ENCODE data around the gene PDLIM3. TPM values are rescaled to one million over a fixed set of nuclear protein-coding genes. Genes with fewer than 3 reads are reported as not detected.

PDLIM3 gene
- total and polyA plus RNA-seq, 2 experiments from 2014 or later = 8.5 to 18.0 TPM

DNA sequence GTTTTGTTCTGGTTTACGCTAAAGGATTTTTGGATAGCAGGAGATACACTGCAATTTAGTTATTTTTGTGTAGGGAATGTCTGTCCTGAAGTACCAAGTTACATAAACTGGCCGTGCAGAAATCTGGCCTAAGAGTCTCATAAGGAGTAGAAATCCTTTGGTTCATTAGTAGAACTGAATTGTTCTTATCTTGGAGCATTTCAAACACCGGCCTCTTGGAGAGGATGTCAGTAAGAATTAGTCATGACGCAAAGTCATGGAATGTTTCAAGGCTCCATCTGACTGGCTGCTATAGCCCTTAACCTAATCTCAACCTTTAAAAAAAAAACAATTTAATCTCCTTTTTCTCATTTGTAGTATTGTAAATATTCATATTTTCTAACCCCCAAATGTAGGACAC, 15.2 kb downstream of the PDLIM3 start:
- no peaks in the 10 kb centered on the region for H3K36me3 ChIP-seq (ENCODE audit: insufficient read depth)
- H3K79me2 ChIP-seq (replicated peaks; ENCODE audit: insufficient read depth) = no peaks in the 10 kb centered on the region
- Mint-ChIP-seq H3K4me3 (no peak overlapping the region), H3K27me3 (ENCODE audit: insufficient read depth, low read depth, poor library complexity) (no peaks in the 10 kb centered on the region), H3K4me1 (no peaks in the 10 kb centered on the region), H3K9me3 (no peaks in the 10 kb centered on the region), H3K36me3 (ENCODE audit: low read depth) (no peaks in the 10 kb centered on the region), H3K27ac (no peak overlapping the region)
- no peak overlapping the region for H3K27ac ChIP-seq (ENCODE audit: low read depth)
- TF ChIP-seq POLR2AphosphoS5 (IDR thresholded peaks at IDR 0.05; ENCODE audit: low read depth) (no peak), ZNF114 (CRISPR knock-in tag; IDR thresholded peaks at IDR 0.05) (no peak), ZNF331 (CRISPR knock-in tag; IDR thresholded peaks at IDR 0.05; ENCODE audit: low read depth) (no peak), STAT1 (IDR thresholded peaks at IDR 0.05; ENCODE audit: unreplicated experiment) (no peak), CREB1 (CRISPR knock-in tag; IDR thresholded peaks at IDR 0.05; ENCODE audit: low read depth) (no peak), EZH2phosphoT487 (IDR thresholded peaks at IDR 0.05; ENCODE audit: unreplicated experiment) (no peak), EZH2 (IDR thresholded peaks at IDR 0.05; ENCODE audit: low read depth, unreplicated experiment) (no peak), NANOG (IDR thresholded peaks at IDR 0.05; ENCODE audit: borderline replicate concordance) (no peak), JUNB (IDR thresholded peaks at IDR 0.05; ENCODE audit: unreplicated experiment) (no peak)
- TF ChIP-seq, protein P1, sequence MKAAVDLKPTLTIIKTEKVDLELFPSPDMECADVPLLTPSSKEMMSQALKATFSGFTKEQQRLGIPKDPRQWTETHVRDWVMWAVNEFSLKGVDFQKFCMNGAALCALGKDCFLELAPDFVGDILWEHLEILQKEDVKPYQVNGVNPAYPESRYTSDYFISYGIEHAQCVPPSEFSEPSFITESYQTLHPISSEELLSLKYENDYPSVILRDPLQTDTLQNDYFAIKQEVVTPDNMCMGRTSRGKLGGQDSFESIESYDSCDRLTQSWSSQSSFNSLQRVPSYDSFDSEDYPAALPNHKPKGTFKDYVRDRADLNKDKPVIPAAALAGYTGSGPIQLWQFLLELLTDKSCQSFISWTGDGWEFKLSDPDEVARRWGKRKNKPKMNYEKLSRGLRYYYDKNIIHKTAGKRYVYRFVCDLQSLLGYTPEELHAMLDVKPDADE (IDR thresholded peaks at IDR 0.05) = no peak
- TF ChIP-seq, protein P2, sequence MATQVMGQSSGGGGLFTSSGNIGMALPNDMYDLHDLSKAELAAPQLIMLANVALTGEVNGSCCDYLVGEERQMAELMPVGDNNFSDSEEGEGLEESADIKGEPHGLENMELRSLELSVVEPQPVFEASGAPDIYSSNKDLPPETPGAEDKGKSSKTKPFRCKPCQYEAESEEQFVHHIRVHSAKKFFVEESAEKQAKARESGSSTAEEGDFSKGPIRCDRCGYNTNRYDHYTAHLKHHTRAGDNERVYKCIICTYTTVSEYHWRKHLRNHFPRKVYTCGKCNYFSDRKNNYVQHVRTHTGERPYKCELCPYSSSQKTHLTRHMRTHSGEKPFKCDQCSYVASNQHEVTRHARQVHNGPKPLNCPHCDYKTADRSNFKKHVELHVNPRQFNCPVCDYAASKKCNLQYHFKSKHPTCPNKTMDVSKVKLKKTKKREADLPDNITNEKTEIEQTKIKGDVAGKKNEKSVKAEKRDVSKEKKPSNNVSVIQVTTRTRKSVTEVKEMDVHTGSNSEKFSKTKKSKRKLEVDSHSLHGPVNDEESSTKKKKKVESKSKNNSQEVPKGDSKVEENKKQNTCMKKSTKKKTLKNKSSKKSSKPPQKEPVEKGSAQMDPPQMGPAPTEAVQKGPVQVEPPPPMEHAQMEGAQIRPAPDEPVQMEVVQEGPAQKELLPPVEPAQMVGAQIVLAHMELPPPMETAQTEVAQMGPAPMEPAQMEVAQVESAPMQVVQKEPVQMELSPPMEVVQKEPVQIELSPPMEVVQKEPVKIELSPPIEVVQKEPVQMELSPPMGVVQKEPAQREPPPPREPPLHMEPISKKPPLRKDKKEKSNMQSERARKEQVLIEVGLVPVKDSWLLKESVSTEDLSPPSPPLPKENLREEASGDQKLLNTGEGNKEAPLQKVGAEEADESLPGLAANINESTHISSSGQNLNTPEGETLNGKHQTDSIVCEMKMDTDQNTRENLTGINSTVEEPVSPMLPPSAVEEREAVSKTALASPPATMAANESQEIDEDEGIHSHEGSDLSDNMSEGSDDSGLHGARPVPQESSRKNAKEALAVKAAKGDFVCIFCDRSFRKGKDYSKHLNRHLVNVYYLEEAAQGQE (IDR thresholded peaks at IDR 0.05; ENCODE audit: unreplicated experiment) = no peak
- TF ChIP-seq, protein P3, sequence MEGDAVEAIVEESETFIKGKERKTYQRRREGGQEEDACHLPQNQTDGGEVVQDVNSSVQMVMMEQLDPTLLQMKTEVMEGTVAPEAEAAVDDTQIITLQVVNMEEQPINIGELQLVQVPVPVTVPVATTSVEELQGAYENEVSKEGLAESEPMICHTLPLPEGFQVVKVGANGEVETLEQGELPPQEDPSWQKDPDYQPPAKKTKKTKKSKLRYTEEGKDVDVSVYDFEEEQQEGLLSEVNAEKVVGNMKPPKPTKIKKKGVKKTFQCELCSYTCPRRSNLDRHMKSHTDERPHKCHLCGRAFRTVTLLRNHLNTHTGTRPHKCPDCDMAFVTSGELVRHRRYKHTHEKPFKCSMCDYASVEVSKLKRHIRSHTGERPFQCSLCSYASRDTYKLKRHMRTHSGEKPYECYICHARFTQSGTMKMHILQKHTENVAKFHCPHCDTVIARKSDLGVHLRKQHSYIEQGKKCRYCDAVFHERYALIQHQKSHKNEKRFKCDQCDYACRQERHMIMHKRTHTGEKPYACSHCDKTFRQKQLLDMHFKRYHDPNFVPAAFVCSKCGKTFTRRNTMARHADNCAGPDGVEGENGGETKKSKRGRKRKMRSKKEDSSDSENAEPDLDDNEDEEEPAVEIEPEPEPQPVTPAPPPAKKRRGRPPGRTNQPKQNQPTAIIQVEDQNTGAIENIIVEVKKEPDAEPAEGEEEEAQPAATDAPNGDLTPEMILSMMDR (conservative IDR thresholded peaks at IDR 0.05; ENCODE audit: low read depth in 2 of 2) = no peak
- TF ChIP-seq, protein P4, sequence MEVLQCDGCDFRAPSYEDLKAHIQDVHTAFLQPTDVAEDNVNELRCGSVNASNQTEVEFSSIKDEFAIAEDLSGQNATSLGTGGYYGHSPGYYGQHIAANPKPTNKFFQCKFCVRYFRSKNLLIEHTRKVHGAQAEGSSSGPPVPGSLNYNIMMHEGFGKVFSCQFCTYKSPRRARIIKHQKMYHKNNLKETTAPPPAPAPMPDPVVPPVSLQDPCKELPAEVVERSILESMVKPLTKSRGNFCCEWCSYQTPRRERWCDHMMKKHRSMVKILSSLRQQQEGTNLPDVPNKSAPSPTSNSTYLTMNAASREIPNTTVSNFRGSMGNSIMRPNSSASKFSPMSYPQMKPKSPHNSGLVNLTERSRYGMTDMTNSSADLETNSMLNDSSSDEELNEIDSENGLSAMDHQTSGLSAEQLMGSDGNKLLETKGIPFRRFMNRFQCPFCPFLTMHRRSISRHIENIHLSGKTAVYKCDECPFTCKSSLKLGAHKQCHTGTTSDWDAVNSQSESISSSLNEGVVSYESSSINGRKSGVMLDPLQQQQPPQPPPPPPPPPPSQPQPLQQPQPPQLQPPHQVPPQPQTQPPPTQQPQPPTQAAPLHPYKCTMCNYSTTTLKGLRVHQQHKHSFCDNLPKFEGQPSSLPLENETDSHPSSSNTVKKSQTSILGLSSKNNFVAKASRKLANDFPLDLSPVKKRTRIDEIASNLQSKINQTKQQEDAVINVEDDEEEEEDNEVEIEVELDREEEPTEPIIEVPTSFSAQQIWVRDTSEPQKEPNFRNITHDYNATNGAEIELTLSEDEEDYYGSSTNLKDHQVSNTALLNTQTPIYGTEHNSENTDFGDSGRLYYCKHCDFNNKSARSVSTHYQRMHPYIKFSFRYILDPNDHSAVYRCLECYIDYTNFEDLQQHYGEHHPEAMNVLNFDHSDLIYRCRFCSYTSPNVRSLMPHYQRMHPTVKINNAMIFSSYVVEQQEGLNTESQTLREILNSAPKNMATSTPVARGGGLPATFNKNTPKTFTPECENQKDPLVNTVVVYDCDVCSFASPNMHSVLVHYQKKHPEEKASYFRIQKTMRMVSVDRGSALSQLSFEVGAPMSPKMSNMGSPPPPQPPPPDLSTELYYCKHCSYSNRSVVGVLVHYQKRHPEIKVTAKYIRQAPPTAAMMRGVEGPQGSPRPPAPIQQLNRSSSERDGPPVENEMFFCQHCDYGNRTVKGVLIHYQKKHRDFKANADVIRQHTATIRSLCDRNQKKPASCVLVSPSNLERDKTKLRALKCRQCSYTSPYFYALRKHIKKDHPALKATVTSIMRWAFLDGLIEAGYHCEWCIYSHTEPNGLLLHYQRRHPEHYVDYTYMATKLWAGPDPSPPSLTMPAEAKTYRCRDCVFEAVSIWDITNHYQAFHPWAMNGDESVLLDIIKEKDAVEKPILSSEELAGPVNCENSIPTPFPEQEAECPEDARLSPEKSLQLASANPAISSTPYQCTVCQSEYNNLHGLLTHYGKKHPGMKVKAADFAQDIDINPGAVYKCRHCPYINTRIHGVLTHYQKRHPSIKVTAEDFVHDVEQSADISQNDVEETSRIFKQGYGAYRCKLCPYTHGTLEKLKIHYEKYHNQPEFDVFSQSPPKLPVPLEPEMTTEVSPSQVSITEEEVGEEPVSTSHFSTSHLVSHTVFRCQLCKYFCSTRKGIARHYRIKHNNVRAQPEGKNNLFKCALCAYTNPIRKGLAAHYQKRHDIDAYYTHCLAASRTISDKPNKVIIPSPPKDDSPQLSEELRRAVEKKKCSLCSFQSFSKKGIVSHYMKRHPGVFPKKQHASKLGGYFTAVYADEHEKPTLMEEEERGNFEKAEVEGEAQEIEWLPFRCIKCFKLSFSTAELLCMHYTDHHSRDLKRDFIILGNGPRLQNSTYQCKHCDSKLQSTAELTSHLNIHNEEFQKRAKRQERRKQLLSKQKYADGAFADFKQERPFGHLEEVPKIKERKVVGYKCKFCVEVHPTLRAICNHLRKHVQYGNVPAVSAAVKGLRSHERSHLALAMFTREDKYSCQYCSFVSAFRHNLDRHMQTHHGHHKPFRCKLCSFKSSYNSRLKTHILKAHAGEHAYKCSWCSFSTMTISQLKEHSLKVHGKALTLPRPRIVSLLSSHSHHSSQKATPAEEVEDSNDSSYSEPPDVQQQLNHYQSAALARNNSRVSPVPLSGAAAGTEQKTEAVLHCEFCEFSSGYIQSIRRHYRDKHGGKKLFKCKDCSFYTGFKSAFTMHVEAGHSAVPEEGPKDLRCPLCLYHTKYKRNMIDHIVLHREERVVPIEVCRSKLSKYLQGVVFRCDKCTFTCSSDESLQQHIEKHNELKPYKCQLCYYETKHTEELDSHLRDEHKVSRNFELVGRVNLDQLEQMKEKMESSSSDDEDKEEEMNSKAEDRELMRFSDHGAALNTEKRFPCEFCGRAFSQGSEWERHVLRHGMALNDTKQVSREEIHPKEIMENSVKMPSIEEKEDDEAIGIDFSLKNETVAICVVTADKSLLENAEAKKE (CRISPR knock-in tag; IDR thresholded peaks at IDR 0.05) = no peak
- ATAC-seq (no peak), DNase-seq (ENCODE audit: low spot score) (no peak)
- no peak overlapping the region for H2AFZ ChIP-seq
- H4K20me1 ChIP-seq (replicated peaks; ENCODE audit: insufficient read depth) = no peaks in the 10 kb centered on the region
- no peaks in the 10 kb centered on the region for H3K9me2 ChIP-seq (ENCODE audit: insufficient read depth)
- H3K27me3 ChIP-seq (ENCODE audit: insufficient read depth) = no peaks in the 10 kb centered on the region
- no peaks in the 10 kb centered on the region for H3K4me1 ChIP-seq (ENCODE audit: insufficient read depth)
- H3K4me3 ChIP-seq = no peak overlapping the region
- no peak overlapping the region for H3K4me2 ChIP-seq
- no peaks in the 10 kb centered on the region for H3F3A ChIP-seq (replicated peaks; ENCODE audit: low read depth)

Data from GM23338 (cell line).